ENCODE data around the gene SEC24B.

- TF ChIP-seq CTCF (IDR thresholded peaks at IDR 0.05; ENCODE audit: poor library complexity, severe bottlenecking) (no peak), EZH2 (IDR thresholded peaks at IDR 0.05; ENCODE audit: borderline replicate concordance, insufficient read depth, low read length, poor library complexity, severe bottlenecking) (no peak)
Measured at GRCh38 chr4:109444182-109444844, 10.7 kb downstream of the SEC24B start.
